Transverse colon (tissue), 4 donors: ENCODE data around the gene ZNF76.

Source experiments
- CTCF ChIP-seq, 5 experiments: fragments of 200-600 bp in 3 of 5; fragments of 450-650 bp in 2 of 5; sonication (generic) in 3 of 5; IDR thresholded peaks; 1 replicate in 2 of 5; 2 replicates in 3 of 5; pipeline ENCODE4 v1.5.1; 2016 to 2017; ENCODE audit warnings: antibody characterized with exemption in 5 of 5, inconsistent platforms in 3 of 5, mild to moderate bottlenecking in 2 of 5, moderate library complexity in 1 of 5
- EP300 ChIP-seq: sonication (generic); formaldehyde crosslinking; IDR thresholded peaks from one replicate; pipeline ENCODE4 v1.6.1; 2017; ENCODE audit warnings: antibody characterized with exemption, low read depth
- POLR2A ChIP-seq: fragments of 450-650 bp; IDR thresholded peaks from one replicate; pipeline ENCODE4 v1.6.1; 2016; ENCODE audit warnings: antibody characterized with exemption, mild to moderate bottlenecking, moderate library complexity
- POLR2AphosphoS5 ChIP-seq, 3 donors: sonication (generic); formaldehyde crosslinking; IDR thresholded peaks; one replicate each; pipeline ENCODE4 v1.6.1; 2016; ENCODE audit warnings: antibody characterized with exemption in 3 of 3

GRCh38 chr6:35223396-35223795, 36.1 kb upstream of the ZNF76 start:
- TF ChIP-seq CTCF (IDR thresholded peaks at IDR 0.05) (no peak), POLR2A (no peak), POLR2AphosphoS5 (IDR thresholded peaks at IDR 0.05) (no peak), EP300 (no peak)
